ENCODE data around the gene RNF215.
A peak's percentile ranks its signal among the peaks of the same experiment; 100 is the strongest.

The RNF215 gene

GRCh38 chr22:30425616-30426387 lies 38.6 kb upstream of the RNF215 start, which contains the start of gene MTFP1:
Gene MTFP1, plus strand, starts transcription at chr22:30425768. Its CDS starts 112 bp downstream, at chr22:30425880.
- peak within 1 kb of the TSS; percentile 62 for H3K4me3 ChIP-seq (ENCODE audit: control insufficient read depth, low read depth, low read length)
- TF ChIP-seq CTCF (conservative IDR thresholded peaks at IDR 0.05; ENCODE audit: control insufficient read depth, insufficient read depth, low read depth, low read length): no peak
- peak; percentile 53 for DNase-seq (ENCODE audit: low read depth)

GRCh38 chr22:30425327-30425615 lies 38.1 kb upstream of the RNF215 start:
- no peak for TF ChIP-seq CTCF (conservative IDR thresholded peaks at IDR 0.05; ENCODE audit: control insufficient read depth, insufficient read depth, low read depth, low read length)
- H3K4me3 ChIP-seq (ENCODE audit: control insufficient read depth, low read depth, low read length): peak overlapping the region; percentile 62
- DNase-seq (ENCODE audit: low read depth): no peak

DNA sequence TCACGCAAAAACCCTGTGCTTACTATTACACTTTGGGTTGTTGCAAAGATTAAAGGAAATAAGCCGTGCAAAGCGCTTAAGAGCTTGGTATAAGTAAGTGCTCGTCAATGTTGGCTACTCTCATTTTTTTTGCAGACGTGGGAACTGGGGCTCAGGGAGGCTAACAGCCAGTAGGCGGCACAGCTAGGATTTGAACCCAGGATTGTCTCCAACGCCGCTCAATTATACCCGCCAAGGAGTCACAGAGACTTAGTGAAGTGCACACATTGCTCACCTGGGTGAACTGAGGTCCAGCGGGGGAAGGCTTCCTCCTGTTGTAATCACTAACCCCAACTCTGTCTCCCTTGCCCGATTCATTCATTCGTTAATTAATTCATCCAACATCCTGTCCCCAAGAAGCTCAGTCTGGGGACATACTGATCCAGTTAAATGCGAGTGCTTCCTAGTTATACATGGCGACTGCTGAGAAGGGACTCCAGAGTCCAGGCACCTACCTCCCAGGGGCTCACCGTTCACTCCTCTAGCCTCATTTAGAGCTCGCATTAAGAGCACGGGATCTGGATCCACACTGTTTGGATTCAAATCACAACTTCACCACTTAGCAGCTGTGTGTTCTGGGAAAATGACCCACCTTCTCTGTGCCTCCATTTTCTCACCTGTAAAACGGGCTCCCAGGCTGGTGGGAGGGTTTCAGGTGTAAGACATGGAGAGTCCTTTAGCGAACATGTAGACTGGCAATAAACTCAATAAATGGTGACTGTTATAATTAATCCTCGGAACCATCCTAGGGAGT lies 37.5 kb upstream of the RNF215 start:
- peak overlapping the region; percentile 62 for H3K4me3 ChIP-seq (ENCODE audit: control insufficient read depth, low read depth, low read length)
- DNase-seq (ENCODE audit: low read depth): peak; percentile 57
- peak; percentile 18 for TF ChIP-seq CTCF (conservative IDR thresholded peaks at IDR 0.05; ENCODE audit: control insufficient read depth, insufficient read depth, low read depth, low read length)

DNA sequence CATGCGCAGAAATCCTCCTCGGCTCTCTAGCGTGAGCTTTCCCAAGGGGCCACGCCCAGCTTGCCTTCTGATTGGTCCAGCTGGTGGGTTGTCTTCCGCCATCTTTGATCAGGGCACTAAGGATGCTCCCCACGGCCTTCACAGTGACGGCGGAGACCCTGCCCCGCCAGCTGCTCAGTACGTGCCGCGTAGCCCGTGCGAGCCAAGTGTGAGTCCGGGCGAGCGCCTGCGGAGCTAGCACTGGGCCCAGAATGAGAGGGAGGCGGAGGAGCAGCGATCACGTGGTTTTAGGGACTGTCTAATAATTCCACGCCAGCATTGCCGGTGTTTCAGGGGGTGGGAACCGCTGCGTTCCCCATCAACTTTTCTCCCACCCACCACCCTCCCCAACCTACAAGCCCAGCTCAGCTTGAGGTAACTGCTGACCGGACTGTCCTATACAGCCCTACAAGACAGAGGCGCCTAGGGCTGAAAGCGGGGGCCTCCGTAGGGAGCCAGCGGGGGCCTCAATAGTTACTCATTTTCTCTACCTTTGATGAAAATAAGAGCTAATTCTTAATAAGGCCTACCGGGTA lies 36.8 kb upstream of the RNF215 start:
- H3K4me3 ChIP-seq (ENCODE audit: control insufficient read depth, low read depth, low read length): peak overlapping the region; percentile 62
- peak; percentile 99 for DNase-seq (ENCODE audit: low read depth)
- TF ChIP-seq CTCF (conservative IDR thresholded peaks at IDR 0.05; ENCODE audit: control insufficient read depth, insufficient read depth, low read depth, low read length): no peak

DNA sequence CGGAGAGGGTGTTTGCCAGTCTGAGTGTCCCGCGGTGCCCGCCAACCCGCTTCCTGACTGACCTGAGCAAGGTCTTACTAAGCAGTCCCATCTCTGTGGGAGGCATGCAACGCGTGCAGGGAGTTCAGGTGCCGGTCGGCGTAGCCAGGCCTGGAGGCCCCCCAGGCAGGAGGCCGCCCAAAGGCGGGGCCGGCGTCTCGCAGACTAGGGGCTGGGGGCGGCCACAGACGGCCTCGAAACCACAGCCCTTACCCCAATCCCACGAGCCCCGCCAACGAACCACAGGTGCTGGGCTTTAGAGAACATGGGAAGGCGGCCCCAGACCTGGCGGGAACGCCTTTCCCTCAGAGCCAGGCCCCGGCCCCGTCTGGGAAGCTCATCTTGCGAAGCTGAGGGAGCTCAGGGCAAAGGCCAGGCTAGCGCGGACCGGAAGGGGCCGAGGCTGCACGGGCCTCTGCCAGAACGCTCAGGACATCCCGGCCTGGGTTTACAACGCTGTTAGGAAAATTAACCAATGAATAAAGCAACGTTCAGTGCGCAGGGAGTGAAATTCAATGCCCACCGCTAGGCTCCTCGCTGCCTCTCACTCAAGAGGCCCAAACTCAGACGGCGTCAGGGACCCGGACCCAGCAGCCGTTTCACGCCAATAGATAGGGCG lies 36.2 kb upstream of the RNF215 start:
- DNase-seq (ENCODE audit: low read depth): no peak
- H3K4me3 ChIP-seq (ENCODE audit: control insufficient read depth, low read depth, low read length): peak overlapping the region; percentile 38
- TF ChIP-seq CTCF (conservative IDR thresholded peaks at IDR 0.05; ENCODE audit: control insufficient read depth, insufficient read depth, low read depth, low read length): no peak

DNA sequence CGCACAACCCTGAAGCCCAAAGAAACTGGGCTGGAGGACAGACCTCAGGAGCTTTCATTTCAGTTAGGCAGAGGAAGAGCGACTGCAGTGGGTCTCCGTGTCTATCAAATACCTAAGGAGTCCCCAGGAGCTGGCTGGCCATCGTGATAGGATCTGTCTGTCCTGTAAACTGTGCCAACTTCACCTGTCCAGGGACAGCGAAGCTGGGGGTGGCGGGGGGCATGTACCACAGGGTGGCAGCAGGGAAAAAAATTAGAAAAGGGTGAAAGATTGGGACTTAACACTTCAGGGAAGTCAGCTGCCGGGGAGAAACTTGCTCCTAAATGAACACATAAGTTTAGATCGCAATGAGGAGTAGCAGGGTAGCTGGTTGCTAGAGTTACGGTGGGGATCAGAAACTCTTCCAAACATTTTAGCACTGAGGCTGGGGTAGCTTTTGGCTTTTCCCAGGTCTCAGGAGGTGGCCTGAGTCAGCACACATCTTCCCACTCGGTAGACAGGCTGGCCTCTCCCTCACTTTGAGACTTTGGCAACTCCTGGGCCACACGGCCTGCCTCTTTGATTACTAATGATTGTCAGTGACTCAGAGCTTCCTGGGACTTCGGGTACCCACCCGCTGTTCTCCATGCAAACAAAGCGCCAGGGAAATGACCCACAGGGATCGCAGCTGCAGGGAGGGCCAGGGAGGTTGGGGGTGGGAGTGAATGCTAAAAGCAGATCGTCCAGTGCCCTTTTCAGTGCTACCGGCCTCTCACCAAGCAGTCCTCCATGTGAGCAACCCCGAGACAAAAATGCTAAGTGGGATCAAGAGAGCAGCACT lies 35.5 kb upstream of the RNF215 start:
- TF ChIP-seq CTCF (conservative IDR thresholded peaks at IDR 0.05; ENCODE audit: control insufficient read depth, insufficient read depth, low read depth, low read length): no peak
- peak overlapping the region; percentile 38 for H3K4me3 ChIP-seq (ENCODE audit: control insufficient read depth, low read depth, low read length)
- DNase-seq (ENCODE audit: low read depth): peak; percentile 98

Measured in fibroblast of mammary gland (primary cell).